HG02763 (cell line): ENCODE data around the gene HIF1AN.

Experiments used
- ATAC-seq: cut with Tn5 transposase; IDR thresholded peaks from one replicate; pipeline ENCODE4 v1.9.1; 2021; ENCODE audit warnings: mild to moderate bottlenecking, moderate library complexity; ENCODE audit not compliant: unreplicated experiment

Gene HIF1AN

DNA sequence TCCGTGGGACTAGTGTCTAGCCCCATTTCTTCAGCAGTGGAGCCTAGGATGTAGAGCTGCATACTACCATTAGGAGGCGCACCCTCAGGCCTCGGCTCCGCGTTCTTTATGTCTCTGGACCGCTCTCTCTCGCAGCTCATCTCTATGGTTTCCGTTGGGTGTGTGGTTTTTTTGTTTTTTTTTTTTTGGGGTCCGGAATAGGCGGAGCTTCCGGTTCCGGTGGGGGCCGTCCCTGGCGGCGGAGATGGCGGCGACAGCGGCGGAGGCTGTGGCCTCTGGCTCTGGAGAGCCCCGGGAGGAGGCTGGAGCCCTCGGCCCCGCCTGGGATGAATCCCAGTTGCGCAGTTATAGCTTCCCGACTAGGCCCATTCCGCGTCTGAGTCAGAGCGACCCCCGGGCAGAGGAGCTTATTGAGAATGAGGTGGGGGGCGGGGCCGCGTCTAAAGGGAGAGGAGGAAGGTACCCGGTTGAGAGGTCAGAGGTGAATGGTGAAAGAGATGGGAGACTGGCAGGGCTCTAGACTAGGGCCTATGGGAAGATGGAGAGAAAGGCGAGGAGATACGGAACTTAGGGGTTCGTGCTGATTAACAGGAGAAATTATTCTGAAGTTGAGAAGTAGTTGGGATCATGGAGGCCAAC is at the start of gene HIF1AN:
Gene HIF1AN, plus strand, starts transcription at position 229 of the 639 bp plus-strand sequence. Its CDS starts 16 bp downstream, at position 245.
- peak; percentile 91 for ATAC-seq

DNA sequence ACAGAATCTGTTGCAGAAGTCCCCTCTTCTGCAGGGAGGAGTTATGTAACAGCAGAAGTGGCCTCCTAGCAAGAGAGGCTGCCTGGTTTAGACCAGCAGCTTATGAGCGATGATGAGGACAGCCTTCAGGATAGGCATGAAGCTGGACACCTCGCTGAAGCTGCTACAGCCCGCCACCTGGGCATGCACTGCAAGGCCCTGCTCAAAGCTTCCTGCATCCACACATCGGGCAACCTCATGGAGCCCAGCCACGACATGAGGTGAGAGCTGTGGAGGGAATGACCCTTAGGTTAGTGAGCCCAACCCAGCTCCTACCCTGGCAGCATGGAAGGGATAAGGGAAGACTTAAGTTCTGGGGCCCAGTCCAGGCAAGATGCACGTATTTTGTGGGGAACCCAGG is 48.2 kb upstream of the HIF1AN start:
- no peak for ATAC-seq

GRCh38 chr10:100489396-100489795 is 46.3 kb upstream of the HIF1AN start:
- no peak for ATAC-seq

- ATAC-seq, result no peak
Measured at GRCh38 chr10:100490531-100490930, 45.2 kb upstream of the HIF1AN start.

DNA sequence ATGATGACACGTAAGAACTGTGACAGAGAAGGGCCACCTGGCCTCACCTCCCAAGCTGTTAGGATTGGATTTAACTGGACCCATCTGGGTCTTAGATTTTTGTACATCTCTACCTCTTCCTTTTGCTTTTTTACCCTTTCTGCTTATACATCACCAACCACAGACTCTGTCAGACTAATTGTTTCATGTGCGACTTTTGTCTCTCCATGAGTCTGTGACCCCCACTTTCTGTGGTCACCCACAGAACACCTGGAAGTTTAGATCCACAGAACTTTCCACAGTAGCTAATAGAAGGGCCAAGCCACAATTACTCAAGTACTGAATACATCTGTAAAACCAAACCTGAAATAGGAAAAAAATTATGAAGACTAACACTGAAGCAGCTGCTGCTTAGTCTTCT is 39.2 kb upstream of the HIF1AN start:
- ATAC-seq, result no peak

DNA sequence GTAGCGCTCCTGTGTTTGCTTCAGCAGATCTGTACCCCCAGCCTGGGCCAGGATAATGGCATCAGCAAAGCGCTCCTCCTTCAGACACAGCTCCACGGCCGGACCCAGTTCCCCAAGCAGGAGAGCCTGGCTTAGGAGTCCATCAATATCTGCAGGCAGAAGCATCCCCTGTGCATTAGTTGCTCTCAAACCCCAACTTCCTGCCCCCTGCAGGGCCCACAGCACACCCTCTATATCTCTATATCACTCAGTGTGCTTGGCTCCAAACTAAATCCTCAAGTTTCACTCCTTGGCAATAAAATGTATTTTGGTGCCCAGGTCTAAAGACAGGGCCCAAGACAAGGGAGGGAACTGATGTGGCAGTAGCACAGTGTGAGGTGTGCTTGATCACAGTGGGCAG is 37.7 kb upstream of the HIF1AN start:
- no peak for ATAC-seq

GRCh38 chr10:100501423-100501822 is 34.3 kb upstream of the HIF1AN start:
- ATAC-seq, result no peak

DNA sequence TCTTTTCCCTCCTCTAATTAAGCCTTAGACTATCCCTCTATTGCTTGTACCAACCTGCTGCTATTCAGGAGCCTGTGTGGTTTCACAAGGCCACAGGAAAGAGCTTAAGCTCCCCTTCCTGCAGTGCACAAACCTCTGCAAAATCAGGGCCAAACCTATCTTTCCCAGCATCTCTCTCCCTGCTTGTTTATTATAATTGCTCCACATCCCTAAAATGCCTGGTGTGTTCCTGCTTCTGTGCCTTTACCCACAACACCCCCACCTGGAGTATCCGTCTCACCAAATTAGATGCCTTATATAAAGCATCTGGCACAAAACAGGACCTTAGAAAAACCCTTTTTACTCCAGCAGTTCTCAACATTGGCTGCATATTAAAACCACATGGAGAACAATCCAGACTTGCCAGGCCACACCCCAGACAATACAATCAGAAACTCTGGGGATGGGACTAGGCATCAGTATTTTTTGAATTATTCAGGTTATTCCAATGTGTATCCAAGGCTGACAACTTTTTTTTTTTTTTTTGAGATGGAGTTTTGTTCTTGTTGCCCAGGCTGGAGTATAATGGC is 32.7 kb upstream of the HIF1AN start:
- ATAC-seq, result no peak

DNA sequence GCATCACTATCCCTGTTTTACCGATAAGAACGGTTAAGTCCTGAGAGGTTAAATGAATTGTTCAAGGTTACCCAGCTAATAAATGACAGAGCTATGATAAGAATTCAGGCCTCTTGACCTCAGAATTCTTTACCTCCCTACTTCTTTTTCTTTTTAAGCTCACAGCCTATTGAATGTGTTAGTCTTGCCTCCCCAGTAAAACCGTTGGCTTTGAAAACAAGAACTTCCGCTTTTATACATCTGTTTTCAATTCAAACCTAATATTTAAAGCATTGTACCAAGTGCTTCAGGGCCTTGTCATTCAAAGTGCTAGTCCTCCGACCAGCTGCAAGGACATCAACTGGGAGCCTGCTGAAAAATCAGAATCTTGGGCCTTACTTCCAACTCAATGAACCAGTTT is 31.6 kb upstream of the HIF1AN start:
- ATAC-seq, result no peak

GRCh38 chr10:100505164-100505563 is 30.6 kb upstream of the HIF1AN start:
- no peak for ATAC-seq

GRCh38 chr10:100506596-100507356 is 29.0 kb upstream of the HIF1AN start:
- no peak for ATAC-seq

GRCh38 chr10:100507357-100507732 is 28.4 kb upstream of the HIF1AN start:
- no peak for ATAC-seq

- no peak for ATAC-seq
Measured at GRCh38 chr10:100508266-100508665, 27.5 kb upstream of the HIF1AN start.

- no peak for ATAC-seq
Measured at GRCh38 chr10:100508691-100509150, 27.0 kb upstream of the HIF1AN start.

DNA sequence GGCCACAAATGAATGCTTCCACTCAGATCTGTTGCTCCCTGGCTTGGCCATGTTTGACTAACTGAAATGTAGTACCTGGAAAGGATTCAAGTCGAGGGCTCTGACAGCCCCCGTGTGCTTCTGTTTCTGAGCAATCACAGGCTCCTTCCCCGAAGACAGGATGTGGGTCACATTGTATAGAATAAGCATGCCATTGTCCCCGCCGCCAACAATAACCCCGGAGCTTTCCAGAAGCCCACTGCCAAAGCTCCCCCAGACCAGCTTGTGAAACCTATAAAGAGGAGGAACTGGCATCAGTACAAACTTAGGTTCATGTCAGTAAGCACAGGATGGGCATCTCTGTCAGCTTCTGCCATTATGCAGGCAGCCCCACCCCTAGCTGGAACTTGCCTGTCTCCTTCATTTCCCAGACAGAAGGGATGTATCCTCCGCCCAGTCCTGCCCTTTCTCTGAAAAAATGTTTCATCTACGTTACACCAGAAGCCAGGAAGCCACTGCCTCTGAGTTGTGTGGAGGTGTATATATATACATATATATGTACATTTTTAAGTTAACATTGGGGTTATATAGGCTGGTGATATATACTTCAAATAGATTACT is 26.4 kb upstream of the HIF1AN start:
- no peak for ATAC-seq

GRCh38 chr10:100510533-100511308 is 25.0 kb upstream of the HIF1AN start:
- ATAC-seq, result no peak

DNA sequence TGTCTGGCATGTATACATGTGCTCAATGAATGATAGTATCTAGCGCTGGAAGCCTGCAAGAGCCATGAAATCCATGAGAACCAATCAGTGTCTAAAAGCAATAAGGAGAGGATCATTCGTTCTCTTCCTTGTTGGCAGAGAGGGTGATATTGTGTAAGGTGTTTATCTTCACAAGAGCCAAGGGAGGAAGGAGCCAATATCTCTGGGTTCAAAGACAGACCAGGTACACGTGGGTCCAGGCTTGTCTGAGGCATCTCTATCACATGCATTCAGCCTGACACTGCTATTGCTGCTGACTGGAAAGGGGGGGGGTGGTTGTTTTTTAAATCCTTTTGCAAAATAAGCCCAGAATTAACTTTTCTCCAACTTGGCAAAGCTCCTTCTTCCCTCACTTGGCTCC is 20.1 kb upstream of the HIF1AN start:
- ATAC-seq, result no peak

DNA sequence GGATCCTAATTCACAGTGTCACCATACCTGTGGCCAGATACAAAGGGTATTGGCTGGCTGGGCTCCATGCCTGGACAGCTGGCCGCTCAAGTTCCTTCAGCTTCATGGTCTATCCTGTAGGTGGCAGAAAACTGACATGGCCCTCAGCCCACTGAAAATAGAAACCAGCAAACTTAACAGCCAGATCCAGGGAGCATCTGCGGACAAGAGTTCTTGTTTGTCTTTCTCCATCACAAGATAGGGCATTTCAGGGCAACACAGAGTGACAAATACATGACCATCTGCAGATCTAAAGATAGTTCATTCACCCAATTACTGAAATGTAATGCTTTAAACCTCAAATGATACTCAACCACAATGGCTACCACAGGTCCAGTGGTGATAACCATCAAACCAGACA is 18.9 kb upstream of the HIF1AN start:
- no peak for ATAC-seq

GRCh38 chr10:100518761-100519241 is 16.9 kb upstream of the HIF1AN start:
- no peak for ATAC-seq

DNA sequence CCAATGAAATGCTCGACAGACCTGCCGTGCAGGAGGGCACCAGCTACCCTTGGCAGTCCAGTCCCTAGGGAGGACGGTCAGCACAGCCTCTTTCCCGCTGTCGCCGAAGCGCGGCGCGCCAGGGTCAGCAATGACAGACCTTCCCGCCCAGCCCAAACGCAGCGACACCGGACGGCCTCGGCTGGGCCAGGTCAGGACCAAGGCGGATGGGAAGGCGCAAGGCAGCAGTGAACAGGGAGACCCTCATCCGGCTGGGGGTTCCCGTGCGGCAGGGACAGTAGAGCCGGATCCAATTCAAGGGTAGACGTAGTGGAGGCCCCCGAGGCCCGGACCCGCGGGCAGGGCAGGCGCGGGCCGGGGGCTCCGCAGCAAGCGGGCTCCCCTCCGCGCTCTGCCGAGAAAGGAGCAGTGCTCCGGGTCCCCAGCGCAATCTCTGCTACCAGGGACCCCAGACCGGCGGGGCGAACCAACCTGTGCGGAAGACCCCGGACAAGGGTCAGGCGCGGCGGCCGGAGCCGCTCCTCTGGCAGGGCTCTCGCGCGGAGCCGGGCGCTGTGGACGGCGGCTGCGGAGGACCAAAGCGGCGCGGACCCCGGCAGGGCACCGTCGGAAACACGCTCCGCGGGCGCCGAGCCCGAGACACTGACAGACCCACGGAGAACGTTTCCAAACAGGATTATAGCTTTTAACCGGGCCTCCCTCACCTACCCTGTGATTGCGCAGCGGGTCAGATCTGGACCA is 16.3 kb upstream of the HIF1AN start, which contains the start of gene SEC31B:
Gene SEC31B, minus strand, starts transcription at position 551 of the 741 bp plus-strand sequence. CDS start 2,909 bp downstream, outside the sequence.
- ATAC-seq, result no peak
